Caki2 (cell line): Measurements from ENCODE around the gene C19orf25. TPM values are rescaled to one million over a fixed set of nuclear protein-coding genes. Genes with fewer than 3 reads are reported as not detected.
"Not testable (repeated sequence)": the region's sequence is repeated elsewhere in the genome, so short reads cannot be mapped to it uniquely, and the experiment has no call there.

Experiments
- DNase-seq: peaks from one replicate; pipeline ENCODE4 v3.0.0-alpha.2; 2015; ENCODE audit warnings: low read depth
- in situ Hi-C: cut with HindIII; loops from 2 replicates; pipeline ENCODE4 v1.10.0; 2016; ENCODE audit warnings: low sequenced_read_pairs, low pct_unique_long_range_greater_than_20kb, mixed read lengths
- total RNA-seq: library from RNA; depleted of rRNA; stranded (reverse); fragments of >200 nt; shearing (Covaris generic); gene quantifications from 2 replicates; pipeline ENCODE4 v1.2.3, GENCODE V29; 2014; ENCODE audit warnings: low replicate concordance; rRNA removed

C19orf25 gene
- total RNA-seq: 28.0 and 29.1 TPM in 2 replicates

- in situ Hi-C loops: no loop called here
- DNase-seq: peak; percentile 85
These were observed at the start of gene C19orf25 for GRCh38 chr19:1478934-1479707. TSS of gene C19orf25 (minus strand) at chr19:1479215. CDS start at chr19:1478903, 312 bp downstream.

DNA sequence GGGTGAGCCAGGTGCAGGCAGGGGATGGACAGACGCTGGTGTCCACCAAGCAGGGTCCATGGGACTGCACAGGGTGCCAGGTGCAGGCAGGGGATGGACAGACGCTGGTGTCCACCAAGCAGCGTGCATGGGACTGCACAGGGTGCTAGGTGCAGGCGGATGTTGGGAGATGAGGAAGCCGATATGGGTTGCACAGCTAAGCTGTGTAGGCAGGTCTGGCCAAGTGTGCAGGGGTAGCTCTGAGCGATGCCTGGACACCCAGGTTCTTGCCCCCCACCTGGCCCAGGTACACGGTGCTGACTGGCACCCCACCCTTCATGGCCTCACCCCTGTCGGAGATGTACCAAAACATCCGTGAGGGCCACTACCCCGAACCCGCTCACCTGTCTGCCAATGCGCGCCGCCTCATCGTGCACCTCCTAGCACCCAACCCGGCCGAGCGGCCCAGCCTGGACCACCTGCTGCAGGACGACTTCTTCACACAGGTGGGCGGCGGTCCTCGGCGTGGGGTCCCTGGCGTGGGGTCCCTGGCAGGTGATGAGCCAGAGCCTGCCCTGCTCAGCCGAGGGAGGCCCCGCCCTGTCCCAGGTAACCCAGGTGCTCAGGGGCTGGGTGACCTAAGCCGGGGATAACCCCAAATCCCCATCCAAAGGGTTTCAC is 48.8 kb upstream of the C19orf25 start:
- in situ Hi-C loops: no loop called here
- DNase-seq: no peak

- no peak for DNase-seq
- in situ Hi-C loops: no loop called here
These were observed 48.1 kb upstream of the C19orf25 start for GRCh38 chr19:1526979-1527649.

- in situ Hi-C loops: no loop called here
- DNase-seq: no peak
These were observed 47.2 kb upstream of the C19orf25 start for GRCh38 chr19:1526066-1526778.

DNA sequence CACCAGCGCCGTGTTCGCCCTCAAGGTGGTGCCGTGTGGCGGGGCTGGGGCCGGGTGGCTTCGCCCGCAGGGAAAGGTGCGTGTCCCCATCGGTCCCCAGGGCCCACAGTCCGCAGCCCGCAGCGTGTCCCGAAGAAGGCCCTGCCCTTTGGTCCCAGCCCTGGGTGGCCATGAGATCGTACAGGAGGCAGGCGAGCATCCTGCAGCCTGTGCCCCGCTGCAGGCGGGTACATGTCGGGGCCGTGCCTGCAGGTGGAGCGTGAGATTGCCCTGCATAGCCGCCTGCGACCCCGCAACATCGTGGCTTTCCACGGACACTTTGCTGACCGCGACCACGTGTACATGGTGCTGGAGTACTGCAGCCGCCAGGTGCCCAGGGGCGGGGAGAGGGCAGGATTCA is 46.3 kb upstream of the C19orf25 start:
- in situ Hi-C loops: no loop called here
- DNase-seq: no peak

GRCh38 chr19:1524972-1525325 is 45.9 kb upstream of the C19orf25 start:
- in situ Hi-C loops: no loop called here
- no peak for DNase-seq

DNA sequence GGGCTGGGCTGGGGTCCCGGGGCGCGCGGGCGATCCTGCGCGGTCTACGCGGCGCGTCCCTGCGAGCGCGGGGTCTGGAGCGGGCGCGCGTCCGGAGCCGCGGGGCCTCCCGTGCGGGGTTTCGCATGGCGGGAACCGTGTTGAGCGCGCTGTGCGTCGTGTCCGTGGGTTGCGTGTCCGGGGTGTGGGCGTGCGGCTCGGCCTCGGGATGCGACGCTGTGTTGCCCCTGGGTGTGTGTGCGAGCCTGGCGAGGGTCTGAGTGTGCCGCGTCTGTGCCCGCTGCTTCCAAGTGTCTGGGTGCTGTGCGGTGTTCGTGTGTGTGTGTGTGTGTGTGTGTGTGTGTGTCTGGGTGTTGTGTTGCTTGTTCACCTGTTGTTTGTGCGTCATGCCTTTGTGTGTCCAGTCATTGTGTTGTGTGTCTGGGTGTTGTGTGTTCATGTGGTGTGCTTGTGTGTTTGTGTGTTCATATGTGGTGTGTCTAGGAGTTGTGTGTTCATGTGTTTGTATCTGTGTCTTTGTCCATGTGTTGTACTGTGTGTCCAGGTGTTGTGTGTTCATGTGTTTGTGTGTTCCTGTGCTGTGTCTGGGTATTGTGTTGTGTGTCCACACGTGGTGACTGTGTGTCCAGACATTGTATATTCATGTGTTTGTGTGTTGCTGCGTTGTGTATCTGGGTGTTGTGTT is 45.4 kb upstream of the C19orf25 start:
- in situ Hi-C loops: no loop called here
- no peak for DNase-seq

DNA sequence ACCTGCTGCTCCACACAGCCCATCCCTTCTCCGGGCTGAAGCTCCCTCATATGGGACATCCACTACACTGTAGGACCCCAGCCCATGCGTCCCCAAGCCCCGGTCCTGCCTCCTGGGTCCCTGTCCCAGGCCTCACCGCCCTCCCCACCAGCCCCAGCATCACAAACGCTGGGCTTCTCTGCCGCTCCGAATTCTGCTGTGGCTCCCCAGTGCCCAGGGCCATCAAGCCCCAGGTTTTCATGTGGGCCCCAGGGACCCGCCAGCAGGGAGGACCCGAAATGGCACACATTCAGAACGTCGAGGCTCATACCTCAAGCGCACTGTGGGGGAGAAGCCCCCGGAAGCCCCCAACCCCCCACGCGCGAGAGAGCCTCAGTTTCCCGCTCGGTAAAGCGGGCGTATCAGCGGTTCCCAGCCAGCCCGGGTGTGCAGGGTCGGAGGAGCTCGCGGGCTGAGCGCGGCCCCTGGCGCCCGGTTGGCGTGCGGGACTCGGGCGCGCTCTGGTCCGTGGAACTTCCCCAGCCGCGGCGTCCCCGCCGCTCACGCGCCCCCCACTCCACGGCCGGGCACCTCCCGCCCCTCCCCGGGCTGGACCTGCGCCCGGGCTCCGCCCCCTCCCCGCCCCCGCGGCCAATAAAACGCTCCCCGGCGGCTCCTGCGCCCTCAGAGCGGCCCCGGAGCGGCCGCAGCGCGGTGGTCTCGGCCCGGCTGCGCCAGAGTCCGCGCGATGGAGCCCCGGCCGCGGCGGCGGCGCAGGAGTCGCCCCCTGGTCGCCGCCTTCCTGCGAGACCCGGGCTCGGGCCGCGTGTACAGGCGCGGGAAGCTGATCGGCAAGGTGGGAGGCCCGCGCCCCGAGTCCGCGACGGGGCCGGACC is 44.6 kb upstream of the C19orf25 start, which contains the start of gene PLK5:
PLK5 (plus strand) TSS at position 666 of the 875 bp plus-strand sequence. CDS start 2,920 bp downstream, outside the sequence.
- no peak for DNase-seq
- in situ Hi-C loops: no loop called here

GRCh38 chr19:1522838-1523237 is 43.8 kb upstream of the C19orf25 start:
- in situ Hi-C loops: no loop called here
- DNase-seq: no peak

GRCh38 chr19:1522061-1522460 is 43.0 kb upstream of the C19orf25 start:
- DNase-seq: no peak
- in situ Hi-C loops: no loop called here

GRCh38 chr19:1521636-1522035 is 42.6 kb upstream of the C19orf25 start:
- in situ Hi-C loops: no loop called here

GRCh38 chr19:1520203-1520780 is 41.3 kb upstream of the C19orf25 start:
- DNase-seq: no peak
- in situ Hi-C loops: no loop called here

More at GRCh38 chr19:1521636-1522035, 42.6 kb upstream of the C19orf25 start:
- DNase-seq: no peak

GRCh38 chr19:1519802-1520201 is 40.8 kb upstream of the C19orf25 start:
- in situ Hi-C loops, DNase-seq: not testable (repeated sequence)

DNA sequence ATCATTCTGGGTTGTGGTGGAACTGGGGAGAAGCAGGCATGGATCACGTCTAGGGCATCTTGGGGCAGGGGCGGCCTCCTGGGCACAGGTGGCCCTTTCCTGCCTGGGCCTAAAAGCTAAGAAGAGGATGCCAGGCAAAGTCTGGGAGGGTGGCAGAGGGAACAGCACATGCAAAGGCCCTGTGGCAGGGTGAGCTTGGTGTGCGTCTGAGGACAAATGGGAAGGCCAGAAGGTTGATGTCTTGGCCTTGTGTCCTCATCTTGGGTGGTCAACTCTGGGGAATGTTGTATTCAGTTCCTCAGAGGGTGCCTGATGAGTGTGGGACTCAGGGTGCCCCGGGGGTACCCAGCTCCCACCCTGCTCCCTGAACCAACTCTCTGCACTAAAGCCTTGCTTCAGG is 39.5 kb upstream of the C19orf25 start:
- in situ Hi-C loops: no loop called here
- no peak for DNase-seq

DNA sequence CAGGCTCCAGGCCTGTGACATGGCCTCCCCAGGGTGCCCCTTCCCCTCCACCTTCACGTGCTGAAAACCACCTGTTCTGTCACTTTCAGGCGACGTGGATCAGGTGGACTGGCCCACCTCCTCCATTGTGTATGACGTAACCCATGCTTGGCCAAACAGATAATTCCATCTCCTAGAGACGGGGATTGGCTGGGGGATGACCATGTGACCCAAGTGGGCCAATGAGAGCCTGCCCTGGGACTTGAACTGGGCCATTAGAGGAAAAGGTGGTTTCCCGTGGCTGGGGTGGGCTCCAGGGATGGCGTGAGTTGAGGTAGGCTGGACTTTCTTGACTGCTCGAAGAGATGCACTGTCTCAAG is 37.4 kb upstream of the C19orf25 start:
- in situ Hi-C loops: no loop called here
- DNase-seq: no peak

- DNase-seq: no peak
- in situ Hi-C loops: no loop called here
These were observed 36.1 kb upstream of the C19orf25 start for GRCh38 chr19:1514986-1515721.
